GM13977 (cell line): ENCODE measurements around the gene TRDN.

Source experiments
- DNase-seq: peaks from one replicate; pipeline ENCODE4 v3.0.0; 2012; ENCODE audit warnings: low spot score
- CTCF ChIP-seq: IDR thresholded peaks from 2 replicates; pipeline ENCODE4 v1.5.1; 2012; ENCODE audit warnings: mild to moderate bottlenecking, control low read depth; ENCODE audit not compliant: insufficient read depth; ENCODE audit errors: extremely low read depth, missing control alignments
- in situ Hi-C: fragments of 300-500 bp; cut with MboI; formaldehyde crosslinking; loops from one replicate; pipeline ENCODE4 v1.12.0; 2022; ENCODE audit warnings: low sequenced_read_pairs, low pct_unique_long_range_greater_than_20kb, mixed read lengths, inconsistent platforms; ENCODE audit not compliant: unreplicated experiment

The TRDN gene

GRCh38 chr6:123616016-123616415 is 20.7 kb downstream of the TRDN start:
- TF ChIP-seq CTCF = no peak
- DNase-seq = no peak
- in situ Hi-C loops = no loop called here

GRCh38 chr6:123610779-123611178 is 26.0 kb downstream of the TRDN start:
- in situ Hi-C loops = no loop called here
- no peak for TF ChIP-seq CTCF

GRCh38 chr6:123604067-123604466 is 32.7 kb downstream of the TRDN start:
- in situ Hi-C loops = no loop called here
- no peak for TF ChIP-seq CTCF
- DNase-seq = no peak

More at GRCh38 chr6:123610779-123611178, 26.0 kb downstream of the TRDN start:
- DNase-seq = no peak

GRCh38 chr6:123598011-123598410 is 38.7 kb downstream of the TRDN start:
- peak; percentile 7 for DNase-seq
- in situ Hi-C loops = no loop called here
- TF ChIP-seq CTCF = no peak

- in situ Hi-C loops = no loop called here
- DNase-seq = no peak
Measured at GRCh38 chr6:123594776-123595175, 42.0 kb downstream of the TRDN start.

GRCh38 chr6:123592426-123592825 is 44.3 kb downstream of the TRDN start:
- DNase-seq = no peak
- TF ChIP-seq CTCF = no peak
- in situ Hi-C loops = no loop called here

More at GRCh38 chr6:123594776-123595175, 42.0 kb downstream of the TRDN start:
- TF ChIP-seq CTCF = no peak

- no peak for DNase-seq
- TF ChIP-seq CTCF = no peak
- in situ Hi-C loops = no loop called here
Measured at GRCh38 chr6:123589973-123590372, 46.8 kb downstream of the TRDN start.
